Measurements from ENCODE around the gene RHBDD3. TPM values are rescaled to one million over a fixed set of nuclear protein-coding genes. Genes with fewer than 3 reads are reported as not detected.

Gene RHBDD3
- total and polyA plus RNA-seq, 2 of the 8 experiments (the other 6 are each of a cell fraction or from before 2014, with no cell fraction given) = 72.1 to 117 TPM

GRCh38 chr22:29260601-29261315, 7.0 kb downstream of the RHBDD3 start (continued):
- TF ChIP-seq SP4 (IDR thresholded peaks at IDR 0.05; ENCODE audit: low read length) (no peak), TAF1 (IDR thresholded peaks at IDR 0.05; ENCODE audit: low read depth, low read length) (no peak), CBX5 (IDR thresholded peaks at IDR 0.05; ENCODE audit: low read depth, low read length) (no peak), POLR2A (IDR thresholded peaks at IDR 0.05; ENCODE audit: control extremely low read depth in 1 of 2, low read depth in 2 of 2, low read length in 2 of 2) (peak; percentile 10 to 29; a peak in 2 of 3 replicates), CREB1 (IDR thresholded peaks at IDR 0.05) (no peak), CHD2 (IDR thresholded peaks at IDR 0.05; ENCODE audit: low read length) (no peak), POLR2AphosphoS5 (IDR thresholded peaks at IDR 0.05; ENCODE audit: low read depth, low read length) (peak; percentile 27; the same call in 1 of the 2 replicates), PHF8 (conservative IDR thresholded peaks at IDR 0.05; ENCODE audit: low read depth, low read length) (no peak)
